Left lung (tissue), 10 donors: ENCODE measurements around the gene CACNA1D. TPM values are rescaled to one million over a fixed set of nuclear protein-coding genes. Genes with fewer than 3 reads are reported as not detected.

Experiments used
- ATAC-seq: fragments of 200-7000 bp; cut with Tn5 transposase; one replicate; pipeline ENCODE4 v1.9.1; 2020; ENCODE audit warnings: moderate library complexity
- DNase-seq, 4 donors: peaks; one replicate each; pipeline ENCODE4 v3.0.0-alpha.2; 2013 to 2020
- H3K27ac ChIP-seq, 2 donors: fragments of 200-600 bp; sonication (generic) in 1 of 2; one replicate each; pipeline versions ENCODE4 v1.5.0 to v1.8.0; 2020 to 2021
- H3K27me3 ChIP-seq, 2 donors: fragments of 200-600 bp; sonication (generic) in 1 of 2; one replicate each; pipeline versions ENCODE4 v1.5.0 to v1.8.0; 2020 to 2021
- H3K36me3 ChIP-seq, 2 donors: fragments of 200-600 bp; sonication (generic) in 1 of 2; one replicate each; pipeline versions ENCODE4 v1.5.0 to v1.8.0; 2020 to 2021
- H3K4me1 ChIP-seq, 2 donors: fragments of 200-600 bp; one replicate each; pipeline ENCODE4 v1.8.0; 2021
- H3K4me3 ChIP-seq, 2 donors: fragments of 200-600 bp; sonication (generic) in 1 of 2; one replicate each; pipeline versions ENCODE4 v1.5.0 to v1.8.0; 2020 to 2021; ENCODE audit warnings: mild to moderate bottlenecking in 1 of 2
- H3K9me3 ChIP-seq, 2 donors: fragments of 200-600 bp; sonication (generic) in 1 of 2; one replicate each; pipeline versions ENCODE4 v1.5.0 to v1.8.0; 2020 to 2021
- intact Hi-C, 2 donors: fragments of 100-400 bp; cut with DNase I; formaldehyde crosslinking; loops; one replicate each; pipeline versions ENCODE4 v1.11.2 to v1.14.2; 2022
- polyA plus RNA-seq, 6 donors: library from polyadenylated mRNA; unstranded; fragments of 120-200 nt; gene quantifications; one replicate each; pipeline ENCODE4 v1.2.1, GENCODE V29; 2013; ENCODE audit not compliant: insufficient read length in 6 of 6
- total RNA-seq, 2 donors: library from RNA; stranded (reverse); fragmentation: NEBNext Ultra II Directional; extraction: Animal tissue kit (Norgen Biotek cat#: 25700); gene quantifications; one replicate each; pipeline ENCODE4 v1.2.1, GENCODE V29; 2021
- TF ChIP-seq, protein P1 (sequence below), 2 donors: fragments of 200-600 bp; sonication (generic) in 1 of 2; IDR thresholded peaks; one replicate each; pipeline versions ENCODE4 v1.5.0 to v1.8.0; 2021; ENCODE audit warnings: antibody characterized with exemption in 2 of 2
- donor health status: DM: no; HTN: yes; CAD: no.
- donor health status: DM: no; HTN: no; CAD: no.

Gene CACNA1D
- total and polyA plus RNA-seq, 8 donors: 32.6 to 78.2 (median 56.2) TPM

DNA sequence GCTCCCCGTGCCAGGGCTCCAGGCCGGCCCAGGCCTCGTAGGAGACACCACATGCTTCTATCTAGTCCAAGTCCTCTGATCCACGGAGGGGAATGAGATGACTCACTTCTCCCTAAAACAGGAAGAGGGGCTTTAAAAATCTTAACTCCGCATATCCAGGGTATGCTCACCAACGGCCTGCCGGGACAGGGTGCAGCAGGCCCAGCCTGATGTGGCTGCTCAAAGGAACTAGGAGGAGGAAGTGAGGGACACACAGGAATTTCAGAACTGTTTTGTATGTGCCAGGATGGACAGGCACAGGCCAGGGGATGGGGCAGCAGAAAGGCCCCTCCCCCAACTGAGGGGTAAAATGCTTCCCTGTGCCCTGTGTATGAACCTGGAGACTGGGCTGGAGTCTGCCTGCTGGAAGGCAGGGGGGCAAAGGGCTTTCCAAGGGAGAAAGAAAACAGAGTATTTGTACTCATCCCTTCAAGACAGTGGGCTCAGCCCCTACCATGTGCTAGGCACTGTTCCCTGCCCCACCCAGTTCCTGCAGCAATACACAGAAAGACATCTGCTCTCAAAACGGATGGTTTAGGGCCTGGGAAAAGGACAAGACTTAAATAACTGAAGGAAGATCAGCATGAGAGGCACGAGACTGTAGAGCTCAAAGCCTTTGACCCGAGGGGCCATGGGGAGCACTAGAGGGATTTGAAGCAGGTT, 329.7 kb downstream of the CACNA1D start:
- Histone ChIP-seq H3K36me3 (peaks cover 0 to 27% of the 10 kb centered on the region in 2 donors), H3K27ac (no peak overlapping the region), H3K9me3 (no peaks in the 10 kb centered on the region), H3K4me1 (no peaks in the 10 kb centered on the region), H3K4me3 (no peak overlapping the region), H3K27me3 (no peaks in the 10 kb centered on the region)
- DNase-seq (no peak), ATAC-seq (no peak)
- intact Hi-C loops: no loop called here
- TF ChIP-seq, protein P1, sequence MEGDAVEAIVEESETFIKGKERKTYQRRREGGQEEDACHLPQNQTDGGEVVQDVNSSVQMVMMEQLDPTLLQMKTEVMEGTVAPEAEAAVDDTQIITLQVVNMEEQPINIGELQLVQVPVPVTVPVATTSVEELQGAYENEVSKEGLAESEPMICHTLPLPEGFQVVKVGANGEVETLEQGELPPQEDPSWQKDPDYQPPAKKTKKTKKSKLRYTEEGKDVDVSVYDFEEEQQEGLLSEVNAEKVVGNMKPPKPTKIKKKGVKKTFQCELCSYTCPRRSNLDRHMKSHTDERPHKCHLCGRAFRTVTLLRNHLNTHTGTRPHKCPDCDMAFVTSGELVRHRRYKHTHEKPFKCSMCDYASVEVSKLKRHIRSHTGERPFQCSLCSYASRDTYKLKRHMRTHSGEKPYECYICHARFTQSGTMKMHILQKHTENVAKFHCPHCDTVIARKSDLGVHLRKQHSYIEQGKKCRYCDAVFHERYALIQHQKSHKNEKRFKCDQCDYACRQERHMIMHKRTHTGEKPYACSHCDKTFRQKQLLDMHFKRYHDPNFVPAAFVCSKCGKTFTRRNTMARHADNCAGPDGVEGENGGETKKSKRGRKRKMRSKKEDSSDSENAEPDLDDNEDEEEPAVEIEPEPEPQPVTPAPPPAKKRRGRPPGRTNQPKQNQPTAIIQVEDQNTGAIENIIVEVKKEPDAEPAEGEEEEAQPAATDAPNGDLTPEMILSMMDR (IDR thresholded peaks at IDR 0.05): no peak

DNA sequence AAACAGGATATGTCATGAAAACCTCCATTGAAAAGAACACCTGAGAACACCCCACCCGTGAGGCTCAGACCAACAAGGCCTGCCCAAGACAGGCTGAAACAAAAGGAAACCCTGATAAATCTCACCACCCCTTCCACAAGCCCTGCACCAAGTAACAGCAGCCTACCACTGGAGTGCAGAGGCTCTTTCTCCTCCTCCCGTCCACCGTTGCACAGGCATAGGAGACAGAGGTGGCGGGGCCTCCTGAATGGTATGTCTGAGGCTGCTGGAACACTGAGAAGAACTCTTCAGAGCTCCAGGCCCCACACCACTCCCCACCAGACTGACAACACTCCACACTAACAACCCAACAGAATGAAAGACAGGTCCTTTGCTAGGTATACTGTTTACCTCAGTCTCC, 330.4 kb downstream of the CACNA1D start:
- ATAC-seq: no peak
- no peaks in the 10 kb centered on the region for H3K4me1 ChIP-seq
- H3K27me3 ChIP-seq: no peaks in the 10 kb centered on the region
- peaks cover 0 to 20% of the 10 kb centered on the region in 2 donors for H3K36me3 ChIP-seq
- TF ChIP-seq, protein P1 (IDR thresholded peaks at IDR 0.05): no peak
- H3K4me3 ChIP-seq: no peak overlapping the region
- intact Hi-C loops: no loop called here
- H3K27ac ChIP-seq: no peak overlapping the region
- no peaks in the 10 kb centered on the region for H3K9me3 ChIP-seq
- no peak for DNase-seq

DNA sequence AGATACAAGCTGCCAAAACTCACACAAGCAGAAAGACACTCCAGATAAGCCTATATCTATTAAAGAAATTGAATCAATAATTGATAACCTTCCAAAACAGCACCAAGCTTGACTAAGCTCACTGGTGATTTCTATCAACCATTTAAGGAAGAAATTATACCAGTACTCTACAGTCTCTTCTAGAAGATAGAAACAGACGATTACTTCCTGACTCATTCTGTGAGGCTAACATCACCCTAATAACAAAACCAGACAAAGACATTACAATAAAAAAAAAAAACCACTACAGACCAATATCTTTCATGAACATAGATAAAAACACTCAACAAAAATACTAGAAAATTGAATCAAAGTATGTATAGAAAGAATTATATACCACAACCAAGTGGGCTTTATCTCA, 331.6 kb downstream of the CACNA1D start:
- no peaks in the 10 kb centered on the region for H3K4me1 ChIP-seq
- DNase-seq: no peak
- no peaks in the 10 kb centered on the region for H3K9me3 ChIP-seq
- no peak overlapping the region for H3K27ac ChIP-seq
- TF ChIP-seq, protein P1 (IDR thresholded peaks at IDR 0.05): no peak
- intact Hi-C loops: no loop called here
- H3K27me3 ChIP-seq: no peaks in the 10 kb centered on the region
- no peak overlapping the region for H3K4me3 ChIP-seq
- peaks cover 0 to 14% of the 10 kb centered on the region in 2 donors for H3K36me3 ChIP-seq
- no peak for ATAC-seq

DNA sequence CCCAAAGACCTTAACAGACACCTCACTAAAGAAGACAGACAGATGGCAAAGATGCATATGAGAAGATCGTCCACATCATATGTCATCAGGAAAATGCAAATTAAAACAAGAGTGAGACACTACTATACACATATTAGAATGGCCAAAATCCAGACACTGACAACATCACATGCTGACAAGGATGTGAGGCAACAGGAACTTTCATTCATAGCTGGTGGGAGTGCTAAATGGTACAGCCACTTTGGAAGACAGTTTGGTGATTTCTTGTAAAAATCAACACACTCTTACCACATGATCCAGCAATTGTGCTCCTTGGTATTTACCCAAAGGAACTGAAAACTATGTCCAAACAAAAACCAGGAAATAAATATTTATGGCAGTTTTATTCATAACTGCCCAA, 334.2 kb downstream of the CACNA1D start:
- DNase-seq (no peak), ATAC-seq (no peak)
- Histone ChIP-seq H3K36me3 (peaks cover 0 to 1% of the 10 kb centered on the region in 2 donors), H3K27me3 (no peaks in the 10 kb centered on the region), H3K9me3 (no peaks in the 10 kb centered on the region), H3K4me3 (no peak overlapping the region), H3K27ac (no peak overlapping the region), H3K4me1 (peaks cover 0 to 2% of the 10 kb centered on the region in 2 donors)
- TF ChIP-seq, protein P1 (IDR thresholded peaks at IDR 0.05): no peak
- intact Hi-C loops: no loop called here

DNA sequence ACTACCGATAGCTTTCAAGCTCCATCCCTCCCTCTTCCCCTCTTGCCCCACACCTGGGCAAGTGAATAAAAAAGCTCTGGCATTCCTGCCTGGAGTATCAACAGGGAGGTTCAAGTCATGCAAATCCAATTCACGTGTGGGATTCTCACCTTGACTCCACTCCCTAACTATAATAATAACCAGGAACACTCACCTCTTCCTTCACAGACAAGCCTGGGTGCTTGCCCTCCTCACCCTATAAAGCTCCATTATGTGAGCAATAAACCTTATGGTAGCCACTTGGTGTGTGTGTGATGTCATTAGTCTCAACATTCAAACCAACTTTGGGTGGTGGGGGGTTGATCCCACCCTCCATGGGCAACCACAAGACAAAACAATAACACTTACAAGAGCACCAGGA, 335.2 kb downstream of the CACNA1D start:
- Histone ChIP-seq H3K9me3 (no peaks in the 10 kb centered on the region), H3K27me3 (no peaks in the 10 kb centered on the region), H3K4me1 (peaks cover 0 to 7% of the 10 kb centered on the region in 2 donors), H3K36me3 (no peaks in the 10 kb centered on the region), H3K27ac (no peak overlapping the region), H3K4me3 (no peak overlapping the region)
- intact Hi-C loops: no loop called here
- ATAC-seq (no peak), DNase-seq (no peak)
- TF ChIP-seq, protein P1 (IDR thresholded peaks at IDR 0.05): no peak
